Epithelial cell of alveolus of lung (primary cell): ENCODE data around the gene KRTAP20-3. TPM values are rescaled to one million over a fixed set of nuclear protein-coding genes. Genes with fewer than 3 reads are reported as not detected.

Experiments used
- total RNA-seq: library from RNA; depleted of rRNA; stranded (reverse); fragments of >200 nt; gene quantifications from 2 replicates; pipeline ENCODE4 v1.2.1, GENCODE V29; 2015

KRTAP20-3 gene
- not detected in 2 replicates for total RNA-seq

GRCh38 chr21:30642564-30642963, at the start of gene KRTAP20-3:
TSS of gene KRTAP20-3 (plus strand) at chr21:30642864.

DNA sequence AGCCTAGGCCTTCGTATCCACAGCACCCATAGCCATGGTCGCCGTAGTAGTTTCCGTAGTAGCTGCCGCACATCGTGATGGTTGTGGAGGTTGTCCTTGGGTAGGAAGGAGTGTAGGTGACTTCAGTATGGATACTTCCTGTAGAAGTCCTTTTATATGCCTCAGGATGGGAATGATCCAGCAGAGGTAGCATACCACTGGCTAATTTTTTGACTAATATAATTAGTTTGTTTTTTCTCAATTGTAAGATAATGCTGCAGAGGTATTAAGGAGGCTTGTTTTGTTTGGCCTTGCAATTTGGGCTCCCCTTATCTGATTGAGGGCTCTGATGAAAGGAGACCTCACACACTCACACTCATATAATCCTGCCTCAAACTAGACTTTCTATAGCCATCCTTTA, 43.9 kb upstream of the KRTAP20-3 start, which contains the start of gene KRTAP6-2:
KRTAP6-2 (minus strand) TSS at position 101 of the 400 bp plus-strand sequence; CDS start at position 73, 28 bp downstream.

DNA sequence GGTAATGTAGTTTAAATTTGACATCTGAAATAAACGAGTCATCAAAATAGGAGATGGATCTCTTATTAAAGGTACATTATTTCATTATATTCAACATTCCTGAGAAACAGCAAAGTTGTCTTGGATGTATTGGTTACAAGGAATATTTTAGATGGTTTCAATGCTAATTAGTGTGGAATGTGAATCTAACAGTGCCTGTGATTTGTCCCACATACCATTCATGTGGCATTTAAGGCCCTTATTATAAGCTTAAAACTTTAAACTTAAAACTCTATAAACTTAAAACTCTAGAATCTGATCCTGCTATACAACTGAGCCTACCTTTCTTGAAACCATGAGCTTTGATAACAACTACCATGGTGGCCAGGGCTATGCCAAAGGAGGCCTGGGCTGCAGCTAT, 41.9 kb upstream of the KRTAP20-3 start, which contains the start of gene KRTAP22-1:
KRTAP22-1 (plus strand) TSS at position 301 of the 400 bp plus-strand sequence.

DNA sequence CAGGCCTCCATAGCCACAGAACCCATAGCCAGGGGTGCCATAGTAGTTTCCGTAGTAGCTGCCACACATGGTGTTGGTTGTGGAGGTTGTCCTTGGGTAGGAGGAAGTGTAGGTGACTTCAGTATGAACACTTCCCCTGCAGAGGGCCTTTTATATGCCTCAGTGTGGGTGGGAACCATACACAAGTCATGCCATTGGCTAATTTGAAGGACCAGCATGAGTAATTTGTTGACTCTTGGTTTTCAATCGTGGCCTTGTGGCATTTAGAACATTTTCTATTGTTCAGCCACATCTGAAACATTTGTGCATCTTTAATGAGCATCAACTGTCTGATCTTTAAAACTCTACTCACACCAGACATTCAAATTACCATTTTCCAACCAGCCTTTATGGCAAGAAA, 28.8 kb upstream of the KRTAP20-3 start, which contains the start of gene KRTAP6-1:
KRTAP6-1 (minus strand) TSS at position 95 of the 400 bp plus-strand sequence; CDS start at position 69, 26 bp downstream.

GRCh38 chr21:30616125-30616524, 26.5 kb upstream of the KRTAP20-3 start, which contains the start of gene KRTAP20-1:
TSS of gene KRTAP20-1 (plus strand) at chr21:30616425. CDS start at chr21:30616455, 30 bp downstream.

GRCh38 chr21:30620522-30620921, 22.1 kb upstream of the KRTAP20-3 start, which contains the start of gene KRTAP20-4:
TSS of gene KRTAP20-4 (plus strand) at chr21:30620627.

DNA sequence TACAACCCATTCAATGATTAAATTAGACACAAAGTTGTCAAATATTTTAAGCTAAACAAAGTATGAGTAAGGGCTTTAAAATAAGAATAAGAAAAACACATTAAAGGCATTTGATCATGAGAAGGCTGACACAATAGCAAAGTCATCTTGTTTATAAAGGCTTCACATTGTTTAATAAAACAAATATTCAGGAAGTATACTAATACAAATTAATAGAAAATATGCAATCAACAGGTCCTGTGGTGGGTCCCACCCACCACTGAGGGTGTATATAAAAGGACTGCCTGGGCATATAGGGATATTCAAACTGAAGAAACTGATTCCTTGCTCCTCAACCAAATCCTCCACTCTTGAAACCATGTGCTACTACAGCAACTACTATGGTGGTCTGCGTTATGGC, 7.8 kb upstream of the KRTAP20-3 start, which contains the start of gene KRTAP20-2:
KRTAP20-2 (plus strand) TSS at position 301 of the 400 bp plus-strand sequence; CDS start at position 359, 58 bp downstream.

Other genes with a start within 250 kb of the KRTAP20-3 start
- not detected in 2 replicates for gene KRTAP13-1, start 246.8 kb upstream of the KRTAP20-3 start, total RNA-seq
- gene KRTAP13-3, start 216.9 kb upstream of the KRTAP20-3 start, total RNA-seq = not detected in 2 replicates
- gene KRTAP13-4, start 212.6 kb upstream of the KRTAP20-3 start, total RNA-seq = not detected in 2 replicates
- gene KRTAP15-1, start 202.6 kb upstream of the KRTAP20-3 start, total RNA-seq = not detected in 2 replicates
- not detected in 2 replicates for gene KRTAP19-1, start 162.5 kb upstream of the KRTAP20-3 start, total RNA-seq
- gene KRTAP19-2, start 155.4 kb upstream of the KRTAP20-3 start, total RNA-seq = not detected in 2 replicates
- not detected in 2 replicates for gene KRTAP19-3, start 150.9 kb upstream of the KRTAP20-3 start, total RNA-seq
- gene KRTAP19-4, start 145.7 kb upstream of the KRTAP20-3 start, total RNA-seq = not detected in 2 replicates
- gene KRTAP19-5, start 140.7 kb upstream of the KRTAP20-3 start, total RNA-seq = not detected in 2 replicates
- not detected in 2 replicates for gene KRTAP19-6, start 101.0 kb upstream of the KRTAP20-3 start, total RNA-seq
- not detected in 2 replicates for gene KRTAP19-7, start 81.5 kb upstream of the KRTAP20-3 start, total RNA-seq
- not detected in 2 replicates for gene KRTAP22-2, start 52.5 kb upstream of the KRTAP20-3 start, total RNA-seq
- gene KRTAP6-3, start 50.4 kb upstream of the KRTAP20-3 start, total RNA-seq = not detected in 2 replicates
- not detected in 2 replicates for gene KRTAP6-2, start 44.0 kb upstream of the KRTAP20-3 start, total RNA-seq
- not detected in 2 replicates for gene KRTAP22-1, start 41.8 kb upstream of the KRTAP20-3 start, total RNA-seq
- not detected in 2 replicates for gene KRTAP6-1, start 28.9 kb upstream of the KRTAP20-3 start, total RNA-seq
- gene KRTAP20-1, start 26.4 kb upstream of the KRTAP20-3 start, total RNA-seq = not detected in 2 replicates
- not detected in 2 replicates for gene KRTAP20-4, start 22.2 kb upstream of the KRTAP20-3 start, total RNA-seq
- not detected in 2 replicates for gene KRTAP20-2, start 7.7 kb upstream of the KRTAP20-3 start, total RNA-seq
- gene KRTAP21-3, start 75.9 kb downstream of the KRTAP20-3 start, total RNA-seq = not detected in 2 replicates
- not detected in 2 replicates for gene KRTAP21-2, start 104.4 kb downstream of the KRTAP20-3 start, total RNA-seq
- not detected in 2 replicates for gene KRTAP21-1, start 112.6 kb downstream of the KRTAP20-3 start, total RNA-seq
- not detected in 2 replicates for gene KRTAP8-1, start 170.4 kb downstream of the KRTAP20-3 start, total RNA-seq
- not detected in 2 replicates for gene KRTAP7-1, start 186.9 kb downstream of the KRTAP20-3 start, total RNA-seq
- gene KRTAP11-1, start 238.7 kb downstream of the KRTAP20-3 start, total RNA-seq = not detected in 2 replicates